Fibroblast of the aortic adventitia (primary cell): Measurements from ENCODE around the gene GRB10. TPM values are rescaled to one million over a fixed set of nuclear protein-coding genes. Genes with fewer than 3 reads are reported as not detected.

Source experiments
- DNase-seq: peaks from one replicate; pipeline ENCODE4 v3.0.0-alpha.2; 2010; ENCODE audit warnings: low read depth
- H3K4me3 ChIP-seq: 2 replicates; pipeline ENCODE4 v1.5.1; 2011; ENCODE audit warnings: low read depth, mild to moderate bottlenecking, control low read depth, low read length, moderate library complexity
- total RNA-seq: library from RNA; depleted of rRNA; stranded (reverse); fragments of >200 nt; gene quantifications from 2 replicates; pipeline ENCODE4 v1.2.3, GENCODE V29; 2012; ENCODE audit warnings: low replicate concordance
- TF ChIP-seq, protein P1 (sequence below): IDR thresholded peaks from 2 replicates; pipeline ENCODE4 v1.5.1; 2011; ENCODE audit warnings: mild to moderate bottlenecking, low read length, control low read depth, inconsistent platforms; ENCODE audit not compliant: insufficient read depth

GRB10 gene
- total RNA-seq, 1 donor: 39.1 TPM

DNA sequence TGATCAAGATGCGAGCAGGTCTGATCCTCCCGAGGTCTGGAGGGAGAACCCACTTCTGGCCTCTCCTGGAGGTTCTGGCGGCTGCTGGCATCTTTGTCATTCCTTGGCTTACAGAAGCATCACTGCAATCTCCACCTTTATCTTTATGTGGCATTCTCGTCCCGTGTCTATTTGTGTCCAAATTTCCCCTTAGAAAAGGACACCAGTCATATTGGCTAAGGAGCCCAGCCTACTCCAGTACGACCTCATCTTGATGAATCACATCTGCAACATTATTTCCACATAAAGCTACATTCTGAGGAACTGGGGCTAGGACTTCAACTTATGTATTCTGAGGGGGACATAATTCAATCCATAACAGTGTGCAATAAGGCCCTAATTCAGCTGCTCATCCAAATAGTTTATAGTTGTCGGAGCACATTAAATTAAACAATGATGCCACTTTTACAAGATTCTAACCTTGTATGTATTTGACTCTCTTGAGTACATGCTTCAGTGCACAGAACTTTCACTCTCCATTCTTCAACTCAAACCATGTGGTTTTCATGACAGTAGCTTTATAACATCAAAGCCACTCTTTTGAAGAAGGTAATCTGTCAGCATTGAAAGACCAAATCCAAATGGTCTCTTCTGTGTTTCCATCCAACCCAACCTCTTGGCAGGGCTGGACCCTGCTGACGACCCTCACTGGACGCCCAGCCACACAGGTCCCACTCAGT lies 131.3 kb downstream of the GRB10 start:
- DNase-seq: no peak
- H3K4me3 ChIP-seq: no peak overlapping the region

DNA sequence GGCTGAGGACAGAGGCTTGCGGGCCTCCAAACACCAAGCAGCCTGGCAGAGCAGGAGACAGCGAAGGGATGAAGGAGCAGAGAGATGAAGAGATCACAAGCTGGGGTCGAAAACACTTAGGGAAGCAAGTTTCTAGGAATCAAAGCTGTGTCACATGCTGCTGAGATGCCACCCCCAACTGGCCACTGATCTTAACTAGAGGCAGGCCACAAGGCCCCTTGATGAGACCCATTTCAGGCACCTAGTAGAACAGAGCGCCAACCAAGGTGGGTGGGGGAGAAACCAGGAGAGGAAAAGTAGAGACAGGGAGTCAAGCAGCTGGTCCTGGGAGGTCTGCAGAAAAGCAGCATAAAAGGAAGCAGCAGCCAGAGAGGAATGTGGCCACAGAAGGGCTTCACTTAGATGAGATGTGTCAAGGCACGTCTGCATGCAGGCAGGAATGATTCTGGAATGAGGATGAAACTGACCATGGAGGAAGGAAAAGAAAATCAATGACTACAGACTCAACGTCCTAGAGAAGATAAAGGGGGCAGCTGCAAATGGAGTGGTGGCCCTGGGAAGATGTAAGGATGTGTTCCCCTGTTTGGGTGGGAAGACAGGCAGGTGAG lies 132.5 kb downstream of the GRB10 start:
- TF ChIP-seq, protein P1, sequence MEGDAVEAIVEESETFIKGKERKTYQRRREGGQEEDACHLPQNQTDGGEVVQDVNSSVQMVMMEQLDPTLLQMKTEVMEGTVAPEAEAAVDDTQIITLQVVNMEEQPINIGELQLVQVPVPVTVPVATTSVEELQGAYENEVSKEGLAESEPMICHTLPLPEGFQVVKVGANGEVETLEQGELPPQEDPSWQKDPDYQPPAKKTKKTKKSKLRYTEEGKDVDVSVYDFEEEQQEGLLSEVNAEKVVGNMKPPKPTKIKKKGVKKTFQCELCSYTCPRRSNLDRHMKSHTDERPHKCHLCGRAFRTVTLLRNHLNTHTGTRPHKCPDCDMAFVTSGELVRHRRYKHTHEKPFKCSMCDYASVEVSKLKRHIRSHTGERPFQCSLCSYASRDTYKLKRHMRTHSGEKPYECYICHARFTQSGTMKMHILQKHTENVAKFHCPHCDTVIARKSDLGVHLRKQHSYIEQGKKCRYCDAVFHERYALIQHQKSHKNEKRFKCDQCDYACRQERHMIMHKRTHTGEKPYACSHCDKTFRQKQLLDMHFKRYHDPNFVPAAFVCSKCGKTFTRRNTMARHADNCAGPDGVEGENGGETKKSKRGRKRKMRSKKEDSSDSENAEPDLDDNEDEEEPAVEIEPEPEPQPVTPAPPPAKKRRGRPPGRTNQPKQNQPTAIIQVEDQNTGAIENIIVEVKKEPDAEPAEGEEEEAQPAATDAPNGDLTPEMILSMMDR: no peak
- no peak for DNase-seq
- H3K4me3 ChIP-seq: no peak overlapping the region

More for the DNA sequence above, 131.3 kb downstream of the GRB10 start:
- TF ChIP-seq, protein P1: no peak

DNA sequence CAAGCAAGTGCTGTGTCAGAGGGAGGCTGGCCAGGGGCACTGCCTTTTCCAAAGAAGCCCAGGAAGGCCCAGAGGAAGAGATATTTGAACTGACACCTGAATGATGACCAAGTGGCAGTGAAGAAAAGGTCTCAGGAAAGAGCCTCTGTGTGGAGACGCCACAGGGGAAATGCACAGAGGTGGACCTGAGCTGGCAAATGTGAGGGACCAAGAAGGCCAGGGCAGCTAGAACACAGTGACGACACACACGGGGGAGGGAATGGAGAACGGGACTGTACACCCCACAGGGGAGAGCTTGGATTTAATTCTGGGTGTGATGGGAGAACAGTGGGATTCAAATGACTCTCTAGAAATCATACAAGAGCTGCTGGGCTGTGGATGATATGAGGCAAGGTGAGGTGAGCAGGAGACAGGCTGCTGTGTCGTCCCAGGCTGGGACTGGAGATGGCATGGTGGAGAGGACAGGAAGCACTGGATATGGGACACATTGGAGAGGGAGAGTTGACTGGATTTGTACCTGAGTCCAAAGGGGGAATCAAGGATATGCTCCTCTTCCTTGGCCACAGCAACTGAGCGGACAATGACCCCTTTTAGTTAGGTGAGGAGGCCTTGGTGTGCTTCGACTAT lies 133.3 kb downstream of the GRB10 start:
- TF ChIP-seq, protein P1: no peak
- DNase-seq: no peak
- H3K4me3 ChIP-seq: no peak overlapping the region

DNA sequence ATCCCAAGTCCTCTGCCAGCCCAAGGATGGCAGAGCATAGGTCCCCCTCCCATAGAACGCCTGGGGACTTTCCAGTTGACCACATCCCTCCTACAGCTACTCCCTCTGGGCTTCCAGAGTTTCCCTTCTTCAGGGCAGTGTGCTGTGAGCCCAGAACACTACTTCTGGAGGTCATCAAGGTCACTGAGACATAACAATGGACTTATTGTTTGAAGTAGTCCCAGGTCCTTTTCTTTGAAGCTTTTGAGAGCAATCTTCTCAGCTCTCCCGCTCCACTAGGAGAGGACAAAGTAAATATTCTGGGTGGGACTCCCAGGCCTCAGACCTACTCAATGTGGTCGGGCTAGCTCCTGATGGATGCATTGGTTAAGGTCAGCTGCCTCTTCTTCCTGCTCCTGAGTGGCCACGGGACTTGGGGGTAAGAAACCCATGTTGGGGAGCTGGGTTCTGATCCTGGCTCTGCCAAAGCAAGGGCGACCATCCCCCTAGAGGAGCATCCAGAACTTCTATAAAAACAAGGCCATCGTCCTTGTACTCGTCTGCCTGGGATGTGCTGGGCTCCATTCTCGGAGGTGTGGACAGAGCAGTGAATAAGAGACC lies 134.0 kb downstream of the GRB10 start:
- H3K4me3 ChIP-seq: no peak overlapping the region
- TF ChIP-seq, protein P1: no peak

DNA sequence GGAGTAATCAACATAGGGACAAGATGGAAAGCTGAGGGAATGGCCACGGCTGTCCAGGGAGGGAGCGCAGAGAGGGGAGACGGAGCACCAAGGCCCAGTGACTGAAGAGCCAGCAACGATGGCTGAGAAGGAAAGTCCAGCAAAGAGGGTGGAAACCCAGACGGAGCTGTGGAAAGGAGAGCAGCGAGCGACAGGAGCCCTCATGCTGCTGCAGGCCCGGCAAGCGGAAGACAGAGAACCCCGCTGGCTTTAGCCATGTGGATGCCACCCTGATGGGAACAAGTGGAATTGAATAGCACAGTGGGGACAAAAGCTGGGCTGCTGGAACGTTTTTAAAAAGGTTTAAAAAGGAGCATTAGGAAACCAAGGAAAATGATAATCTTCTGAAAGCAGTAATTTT lies 134.6 kb downstream of the GRB10 start:
- no peak overlapping the region for H3K4me3 ChIP-seq
- TF ChIP-seq, protein P1: no peak
- DNase-seq: no peak

More for the DNA sequence above, 134.0 kb downstream of the GRB10 start:
- DNase-seq: no peak

DNA sequence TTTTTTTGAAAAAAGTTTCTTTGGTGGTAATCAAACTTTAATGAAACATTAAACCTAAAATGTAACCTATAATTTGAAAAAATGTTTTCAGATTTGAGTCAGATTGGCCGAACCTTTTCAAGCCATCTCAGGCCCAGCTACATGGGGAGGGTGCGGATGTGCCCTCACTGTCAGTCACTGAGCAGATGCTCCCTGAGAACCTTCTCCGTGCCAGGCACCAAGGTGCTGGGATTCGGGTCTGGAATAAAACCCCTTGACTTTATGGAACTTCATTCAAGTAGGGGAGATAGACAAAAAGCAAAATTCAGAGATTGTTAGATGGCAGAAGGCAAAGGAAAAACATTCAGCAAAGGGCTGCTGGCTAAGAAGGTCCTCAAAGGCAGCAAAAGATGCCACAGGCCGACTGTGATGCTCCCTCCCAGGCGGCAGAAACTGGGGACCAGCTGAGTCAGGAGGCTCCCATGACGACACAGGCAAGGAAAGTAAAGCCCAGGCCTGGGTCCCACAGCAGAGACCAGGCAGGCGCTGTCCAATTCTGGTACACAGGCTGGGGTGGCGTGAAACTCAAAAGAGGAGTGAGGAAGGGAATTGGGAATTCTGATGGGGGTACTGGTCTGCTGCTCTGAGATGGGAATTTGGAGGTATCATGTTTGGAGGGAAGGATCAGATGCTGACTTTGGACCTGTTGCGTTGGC lies 135.3 kb downstream of the GRB10 start:
- no peak for DNase-seq
- TF ChIP-seq, protein P1: no peak
- H3K4me3 ChIP-seq: no peak overlapping the region
